HepG2 (cell line): ENCODE results near the gene KRTAP5-6. TPM values are rescaled to one million over a fixed set of nuclear protein-coding genes. Genes with fewer than 3 reads are reported as not detected.

Source experiments
- ATAD3A ChIP-seq: sonication (generic); formaldehyde crosslinking; IDR thresholded peaks from 2 replicates; pipeline ENCODE4 v1.4.0; 2020; ENCODE audit warnings: missing genetic modification reagents
- CBX2 ChIP-seq, 2 experiments: fragments of 200-600 bp in 1 of 2; sonication (generic); formaldehyde crosslinking in 1 of 2; IDR thresholded peaks; 2 replicates each; pipeline versions ENCODE4 v1.7.0 to v1.8.1; 2018 to 2022; ENCODE audit warnings: low read depth in 2 of 2, low read length in 1 of 2, mild to moderate bottlenecking in 1 of 2, missing genetic modification reagents in 1 of 2
- GZF1 ChIP-seq: sonication (generic); formaldehyde crosslinking; IDR thresholded peaks from 2 replicates; pipeline ENCODE4 v1.5.1; 2020; ENCODE audit warnings: mild to moderate bottlenecking, missing genetic modification reagents
- IRF9 ChIP-seq: sonication (generic); formaldehyde crosslinking; IDR thresholded peaks from 2 replicates; pipeline ENCODE4 v1.8.0; 2022; ENCODE audit warnings: missing genetic modification reagents, mild to moderate bottlenecking, borderline replicate concordance
- MLXIP ChIP-seq: sonication (generic); formaldehyde crosslinking; IDR thresholded peaks from 2 replicates; pipeline ENCODE4 v1.9.0; 2021; ENCODE audit warnings: missing genetic modification reagents, borderline replicate concordance
- MXI1 ChIP-seq: IDR thresholded peaks from 3 replicates; pipeline ENCODE4 v1.6.1; 2012; ENCODE audit warnings: low read depth, low read length, inconsistent platforms, borderline replicate concordance
- NR3C1 ChIP-seq: sonication (generic); formaldehyde crosslinking; IDR thresholded peaks from 2 replicates; pipeline ENCODE4 v1.4.0; 2020; ENCODE audit warnings: missing genetic modification reagents
- PAXIP1 ChIP-seq: sonication (generic); formaldehyde crosslinking; conservative IDR thresholded peaks from 2 replicates; pipeline ENCODE4 v1.4.0; 2020; ENCODE audit warnings: mild to moderate bottlenecking, missing genetic modification reagents, moderate library complexity
- STAT5B ChIP-seq: sonication (generic); formaldehyde crosslinking; IDR thresholded peaks from 2 replicates; pipeline ENCODE4 v1.4.0; 2020; ENCODE audit warnings: missing genetic modification reagents
- TEAD2 ChIP-seq: sonication (generic); formaldehyde crosslinking; IDR thresholded peaks from 2 replicates; pipeline ENCODE4 v1.9.0; 2021; ENCODE audit warnings: missing genetic modification reagents
- ZNF225 ChIP-seq: sonication (generic); formaldehyde crosslinking; IDR thresholded peaks from 2 replicates; pipeline ENCODE4 v1.4.0; 2020; ENCODE audit warnings: mild to moderate bottlenecking, missing genetic modification reagents
- ZNF292 ChIP-seq: sonication (generic); formaldehyde crosslinking; IDR thresholded peaks from 2 replicates; pipeline ENCODE4 v1.8.1; 2022; ENCODE audit warnings: mild to moderate bottlenecking, low read depth, missing genetic modification reagents, borderline replicate concordance
- ZNF432 ChIP-seq: sonication (generic); formaldehyde crosslinking; IDR thresholded peaks from 2 replicates; pipeline ENCODE4 v1.5.0; 2020; ENCODE audit warnings: missing genetic modification reagents, mild to moderate bottlenecking, borderline replicate concordance
- ZNF468 ChIP-seq: sonication (generic); formaldehyde crosslinking; IDR thresholded peaks from 2 replicates; pipeline ENCODE4 v1.8.0; 2022; ENCODE audit warnings: mild to moderate bottlenecking, moderate library complexity, missing genetic modification reagents
- ZNF501 ChIP-seq: sonication (generic); formaldehyde crosslinking; IDR thresholded peaks from 2 replicates; pipeline ENCODE4 v1.5.1; 2020; ENCODE audit warnings: mild to moderate bottlenecking, moderate library complexity, missing genetic modification reagents
- ZNF549 ChIP-seq: sonication (generic); formaldehyde crosslinking; IDR thresholded peaks from 2 replicates; pipeline ENCODE4 v1.5.0; 2020; ENCODE audit warnings: missing genetic modification reagents
- ZNF800 ChIP-seq: sonication (generic); formaldehyde crosslinking; IDR thresholded peaks from 2 replicates; pipeline ENCODE4 v1.4.0; 2020; ENCODE audit warnings: missing genetic modification reagents
- polyA plus RNA-seq, 8 experiments: library from polyadenylated mRNA; depleted of rRNA in 3 of 8; stranded (reverse) in 7 of 8; unstranded in 1 of 8; fragments of >200 nt; fragmentation: Illumina TruSeq in 4 of 8; extraction: Trizol in 4 of 8; gene quantifications; 2 replicates each; pipeline versions ENCODE4 v1.2.1 to v1.2.3, GENCODE V29; 2011 to 2016; ENCODE audit warnings: low read depth in 4 of 8, missing spikeins in 1 of 8, mixed read lengths in 1 of 8; ENCODE audit not compliant: insufficient read depth in 1 of 8
- total RNA-seq, 5 experiments: library from RNA; depleted of rRNA; stranded (reverse); fragments of >200 nt; fragmentation: Illumina TruSeq; extraction: Trizol; gene quantifications; 2 replicates each; pipeline ENCODE4 v1.2.3, GENCODE V29; 2016; ENCODE audit warnings: low read depth in 1 of 5
- TF ChIP-seq, protein P1 (sequence below): IDR thresholded peaks from 2 replicates; pipeline ENCODE4 v1.6.1; 2016; ENCODE audit warnings: missing compliant biosample characterization, missing genetic modification reagents, borderline replicate concordance

KRTAP5-6 gene
- total and polyA plus RNA-seq, 2 of the 13 experiments (the other 11 are each of a cell fraction or from before 2014, with no cell fraction given) = not detected

- TF ChIP-seq MLXIP (CRISPR knock-in tag) (no peak), MXI1 (no peak), ZNF432 (CRISPR knock-in tag) (no peak), ZNF468 (CRISPR knock-in tag) (no peak), TEAD2 (CRISPR knock-in tag) (no peak), ZNF225 (CRISPR knock-in tag) (no peak), ZNF549 (CRISPR knock-in tag) (no peak), ZNF800 (CRISPR knock-in tag) (no peak), NR3C1 (no peak), IRF9 (no peak), GZF1 (CRISPR knock-in tag) (no peak), PAXIP1 (CRISPR knock-in tag) (no peak), ZNF501 (CRISPR knock-in tag) (no peak), STAT5B (CRISPR knock-in tag) (no peak), CBX2 (IDR thresholded peaks at IDR 0.05; ENCODE audit: low read depth, low read length) (no peak), CBX2 (CRISPR knock-in tag; IDR thresholded peaks at IDR 0.05; ENCODE audit: low read depth) (no peak), ATAD3A (CRISPR knock-in tag) (no peak), ZNF292 (CRISPR knock-in tag) (no peak)
- TF ChIP-seq, protein P1, sequence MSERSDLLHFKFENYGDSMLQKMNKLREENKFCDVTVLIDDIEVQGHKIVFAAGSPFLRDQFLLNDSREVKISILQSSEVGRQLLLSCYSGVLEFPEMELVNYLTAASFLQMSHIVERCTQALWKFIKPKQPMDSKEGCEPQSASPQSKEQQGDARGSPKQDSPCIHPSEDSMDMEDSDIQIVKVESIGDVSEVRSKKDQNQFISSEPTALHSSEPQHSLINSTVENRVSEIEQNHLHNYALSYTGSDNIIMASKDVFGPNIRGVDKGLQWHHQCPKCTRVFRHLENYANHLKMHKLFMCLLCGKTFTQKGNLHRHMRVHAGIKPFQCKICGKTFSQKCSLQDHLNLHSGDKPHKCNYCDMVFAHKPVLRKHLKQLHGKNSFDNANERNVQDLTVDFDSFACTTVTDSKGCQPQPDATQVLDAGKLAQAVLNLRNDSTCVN = no peak
These were observed 36.7 kb upstream of the KRTAP5-6 start (continued) for GRCh38 chr11:1660111-1660867.
